Left hindlimb (tissue), 1 donor: ENCODE measurements around the gene LAMB2.

Experiments
- DNase-seq: peaks from one replicate; pipeline ENCODE4 v3.0.0-alpha.2; 2018

LAMB2 gene

GRCh38 chr3:49132437-49133225 is at the start of gene LAMB2:
Gene LAMB2, minus strand, starts transcription at chr3:49133050. Its CDS starts 183 bp downstream, at chr3:49132867.
- DNase-seq = peak; percentile 83

GRCh38 chr3:49181351-49181750 is 48.5 kb upstream of the LAMB2 start:
- DNase-seq = no peak

- no peak for DNase-seq
Measured at GRCh38 chr3:49180116-49180515, 47.3 kb upstream of the LAMB2 start.

- DNase-seq = no peak
Measured at GRCh38 chr3:49177073-49177472, 44.2 kb upstream of the LAMB2 start.

- no peak for DNase-seq
Measured at GRCh38 chr3:49175530-49175929, 42.7 kb upstream of the LAMB2 start.

GRCh38 chr3:49174397-49174985 is 41.6 kb upstream of the LAMB2 start:
- DNase-seq = no peak

GRCh38 chr3:49173792-49174170 is 40.9 kb upstream of the LAMB2 start:
- no peak for DNase-seq

- peak; percentile 68 for DNase-seq
Measured at GRCh38 chr3:49173116-49173791, 40.4 kb upstream of the LAMB2 start.

GRCh38 chr3:49172551-49173041 is 39.7 kb upstream of the LAMB2 start:
- no peak for DNase-seq

GRCh38 chr3:49171775-49172500 is 39.1 kb upstream of the LAMB2 start:
- no peak for DNase-seq

- DNase-seq = peak; percentile 90
Measured at GRCh38 chr3:49171119-49171774, 38.4 kb upstream of the LAMB2 start, which contains the start of gene KLHDC8B. Gene KLHDC8B, plus strand, starts transcription at chr3:49171598. Its CDS starts 1,172 bp downstream, at chr3:49172770.

- no peak for DNase-seq
Measured at GRCh38 chr3:49170744-49171118, 37.9 kb upstream of the LAMB2 start.

GRCh38 chr3:49166752-49167556 is 34.1 kb upstream of the LAMB2 start:
- DNase-seq = no peak

GRCh38 chr3:49165771-49166751 is 33.2 kb upstream of the LAMB2 start, which contains the start of gene CCDC71:
Gene CCDC71, minus strand, starts transcription at chr3:49166331. Its CDS starts 2,123 bp downstream, at chr3:49164208.
- DNase-seq = peak; percentile 85

- no peak for DNase-seq
Measured at GRCh38 chr3:49164983-49165720, 32.3 kb upstream of the LAMB2 start.

- DNase-seq = no peak
Measured at GRCh38 chr3:49163609-49164008, 30.8 kb upstream of the LAMB2 start.

- no peak for DNase-seq
Measured at GRCh38 chr3:49162751-49163419, 30.0 kb upstream of the LAMB2 start.

- DNase-seq = no peak
Measured at GRCh38 chr3:49161808-49162530, 29.1 kb upstream of the LAMB2 start.
